ENCODE data around the gene PAK2.

Gene PAK2

GRCh38 chr3:196778755-196779154 is 39.1 kb downstream of the PAK2 start:
- Histone ChIP-seq H3K79me2 (ENCODE audit: control insufficient read depth, insufficient read depth, low read length, unreplicated experiment) (peaks cover 86% of the 10 kb centered on the region), H3K27me3 (ENCODE audit: insufficient read depth, low read length) (no peaks in the 10 kb centered on the region), H3K36me3 (ENCODE audit: insufficient read depth, low read length) (peaks cover 32% of the 10 kb centered on the region)

GRCh38 chr3:196782511-196782910 is 42.9 kb downstream of the PAK2 start:
- H3K4me1 ChIP-seq (ENCODE audit: control insufficient read depth, insufficient read depth, low read length, unreplicated experiment), result peaks cover 16% of the 10 kb centered on the region
- no peaks in the 10 kb centered on the region for H3K27me3 ChIP-seq (ENCODE audit: insufficient read depth, low read length)
- no peak overlapping the region for H3K4me3 ChIP-seq (ENCODE audit: low read depth, low read length)
- H3K79me2 ChIP-seq (ENCODE audit: control insufficient read depth, insufficient read depth, low read length, unreplicated experiment), result peaks cover 68% of the 10 kb centered on the region
- no peak overlapping the region for H2AFZ ChIP-seq (ENCODE audit: low read length, unreplicated experiment)
- peaks cover 31% of the 10 kb centered on the region for H3K36me3 ChIP-seq (ENCODE audit: insufficient read depth, low read length)
- H3K27ac ChIP-seq (ENCODE audit: low read depth, low read length), result no peak overlapping the region

More at GRCh38 chr3:196778755-196779154, 39.1 kb downstream of the PAK2 start:
- no peak overlapping the region for H3K4me3 ChIP-seq (ENCODE audit: low read depth, low read length)
- peaks cover 28% of the 10 kb centered on the region for H3K4me1 ChIP-seq (ENCODE audit: control insufficient read depth, insufficient read depth, low read length, unreplicated experiment)
- peak overlapping the region; percentile 24 for H3K27ac ChIP-seq (ENCODE audit: low read depth, low read length)
- H2AFZ ChIP-seq (ENCODE audit: low read length, unreplicated experiment), result no peak overlapping the region

- Histone ChIP-seq H3K4me1 (ENCODE audit: control insufficient read depth, insufficient read depth, low read length, unreplicated experiment) (peaks cover 13% of the 10 kb centered on the region), H2AFZ (ENCODE audit: low read length, unreplicated experiment) (no peak overlapping the region), H3K27ac (ENCODE audit: low read depth, low read length) (no peak overlapping the region), H3K36me3 (ENCODE audit: insufficient read depth, low read length) (peaks cover 25% of the 10 kb centered on the region), H3K4me3 (ENCODE audit: low read depth, low read length) (no peak overlapping the region), H3K79me2 (ENCODE audit: control insufficient read depth, insufficient read depth, low read length, unreplicated experiment) (peaks cover 46% of the 10 kb centered on the region), H3K27me3 (ENCODE audit: insufficient read depth, low read length) (no peaks in the 10 kb centered on the region)
Measured at GRCh38 chr3:196788528-196788927, 48.9 kb downstream of the PAK2 start.

GRCh38 chr3:196789885-196790359 is 50.3 kb downstream of the PAK2 start:
- Histone ChIP-seq H3K79me2 (ENCODE audit: control insufficient read depth, insufficient read depth, low read length, unreplicated experiment) (peaks cover 50% of the 10 kb centered on the region), H3K36me3 (ENCODE audit: insufficient read depth, low read length) (peaks cover 27% of the 10 kb centered on the region; the same call in 1 of the 2 replicates), H2AFZ (ENCODE audit: low read length, unreplicated experiment) (no peak overlapping the region), H3K27me3 (ENCODE audit: insufficient read depth, low read length) (no peaks in the 10 kb centered on the region), H3K4me3 (ENCODE audit: low read depth, low read length) (no peak overlapping the region), H3K4me1 (ENCODE audit: control insufficient read depth, insufficient read depth, low read length, unreplicated experiment) (peaks cover 16% of the 10 kb centered on the region), H3K27ac (ENCODE audit: low read depth, low read length) (no peak overlapping the region)

- Histone ChIP-seq H3K27ac (ENCODE audit: low read depth, low read length) (no peak overlapping the region), H3K36me3 (ENCODE audit: insufficient read depth, low read length) (peaks cover 23% of the 10 kb centered on the region; the same call in 1 of the 2 replicates), H3K79me2 (ENCODE audit: control insufficient read depth, insufficient read depth, low read length, unreplicated experiment) (peaks cover 51% of the 10 kb centered on the region), H3K4me1 (ENCODE audit: control insufficient read depth, insufficient read depth, low read length, unreplicated experiment) (peaks cover 16% of the 10 kb centered on the region), H3K4me3 (ENCODE audit: low read depth, low read length) (no peak overlapping the region), H3K27me3 (ENCODE audit: insufficient read depth, low read length) (no peaks in the 10 kb centered on the region), H2AFZ (ENCODE audit: low read length, unreplicated experiment) (no peak overlapping the region)
Measured at GRCh38 chr3:196790636-196791035, 51.0 kb downstream of the PAK2 start.

- H3K4me3 ChIP-seq (ENCODE audit: low read depth, low read length), result no peak overlapping the region
- peak overlapping the region; percentile 50 for H3K27ac ChIP-seq (ENCODE audit: low read depth, low read length)
- no peak overlapping the region for H2AFZ ChIP-seq (ENCODE audit: low read length, unreplicated experiment)
- H3K36me3 ChIP-seq (ENCODE audit: insufficient read depth, low read length), result peaks cover 29% of the 10 kb centered on the region; the same call in 1 of the 2 replicates
- peaks cover 51% of the 10 kb centered on the region for H3K79me2 ChIP-seq (ENCODE audit: control insufficient read depth, insufficient read depth, low read length, unreplicated experiment)
- H3K27me3 ChIP-seq (ENCODE audit: insufficient read depth, low read length), result no peaks in the 10 kb centered on the region
- H3K4me1 ChIP-seq (ENCODE audit: control insufficient read depth, insufficient read depth, low read length, unreplicated experiment), result peaks cover 16% of the 10 kb centered on the region
Measured at GRCh38 chr3:196792771-196793170, 53.1 kb downstream of the PAK2 start.

GRCh38 chr3:196793246-196793645 is 53.6 kb downstream of the PAK2 start:
- Histone ChIP-seq H2AFZ (ENCODE audit: low read length, unreplicated experiment) (no peak overlapping the region), H3K27ac (ENCODE audit: low read depth, low read length) (peak overlapping the region; percentile 57), H3K36me3 (ENCODE audit: insufficient read depth, low read length) (peaks cover 27% of the 10 kb centered on the region; the same call in 1 of the 2 replicates), H3K27me3 (ENCODE audit: insufficient read depth, low read length) (no peaks in the 10 kb centered on the region), H3K79me2 (ENCODE audit: control insufficient read depth, insufficient read depth, low read length, unreplicated experiment) (peaks cover 47% of the 10 kb centered on the region), H3K4me3 (ENCODE audit: low read depth, low read length) (peak overlapping the region; percentile 1; the same call in 1 of the 2 replicates), H3K4me1 (ENCODE audit: control insufficient read depth, insufficient read depth, low read length, unreplicated experiment) (peaks cover 16% of the 10 kb centered on the region)

GRCh38 chr3:196794467-196794866 is 54.8 kb downstream of the PAK2 start:
- Histone ChIP-seq H3K27ac (ENCODE audit: low read depth, low read length) (no peak overlapping the region), H3K4me1 (ENCODE audit: control insufficient read depth, insufficient read depth, low read length, unreplicated experiment) (peaks cover 16% of the 10 kb centered on the region), H3K36me3 (ENCODE audit: insufficient read depth, low read length) (peaks cover 24% of the 10 kb centered on the region; the same call in 1 of the 2 replicates), H3K4me3 (ENCODE audit: low read depth, low read length) (no peak overlapping the region), H3K27me3 (ENCODE audit: insufficient read depth, low read length) (no peaks in the 10 kb centered on the region), H3K79me2 (ENCODE audit: control insufficient read depth, insufficient read depth, low read length, unreplicated experiment) (peaks cover 47% of the 10 kb centered on the region), H2AFZ (ENCODE audit: low read length, unreplicated experiment) (no peak overlapping the region)

GRCh38 chr3:196796317-196796716 is 56.7 kb downstream of the PAK2 start:
- Histone ChIP-seq H2AFZ (ENCODE audit: low read length, unreplicated experiment) (no peak overlapping the region), H3K27me3 (ENCODE audit: insufficient read depth, low read length) (no peaks in the 10 kb centered on the region), H3K36me3 (ENCODE audit: insufficient read depth, low read length) (peaks cover 20% of the 10 kb centered on the region; the same call in 1 of the 2 replicates), H3K4me1 (ENCODE audit: control insufficient read depth, insufficient read depth, low read length, unreplicated experiment) (peaks cover 16% of the 10 kb centered on the region), H3K27ac (ENCODE audit: low read depth, low read length) (no peak overlapping the region), H3K4me3 (ENCODE audit: low read depth, low read length) (no peak overlapping the region), H3K79me2 (ENCODE audit: control insufficient read depth, insufficient read depth, low read length, unreplicated experiment) (peaks cover 39% of the 10 kb centered on the region)

- H3K4me1 ChIP-seq (ENCODE audit: control insufficient read depth, insufficient read depth, low read length, unreplicated experiment), result no peaks in the 10 kb centered on the region
- H3K79me2 ChIP-seq (ENCODE audit: control insufficient read depth, insufficient read depth, low read length, unreplicated experiment), result peaks cover 20% of the 10 kb centered on the region
- H3K36me3 ChIP-seq (ENCODE audit: insufficient read depth, low read length), result peaks cover 27% of the 10 kb centered on the region
- H3K4me3 ChIP-seq (ENCODE audit: low read depth, low read length), result no peak overlapping the region
- no peaks in the 10 kb centered on the region for H3K27me3 ChIP-seq (ENCODE audit: insufficient read depth, low read length)
- no peak overlapping the region for H2AFZ ChIP-seq (ENCODE audit: low read length, unreplicated experiment)
- H3K27ac ChIP-seq (ENCODE audit: low read depth, low read length), result no peak overlapping the region
Measured at GRCh38 chr3:196800742-196801434, 61.2 kb downstream of the PAK2 start.

- peaks cover 9% of the 10 kb centered on the region for H3K79me2 ChIP-seq (ENCODE audit: control insufficient read depth, insufficient read depth, low read length, unreplicated experiment)
- H3K4me3 ChIP-seq (ENCODE audit: low read depth, low read length), result no peak overlapping the region
- no peaks in the 10 kb centered on the region for H3K27me3 ChIP-seq (ENCODE audit: insufficient read depth, low read length)
- no peak overlapping the region for H3K27ac ChIP-seq (ENCODE audit: low read depth, low read length)
- no peak overlapping the region for H2AFZ ChIP-seq (ENCODE audit: low read length, unreplicated experiment)
- H3K36me3 ChIP-seq (ENCODE audit: insufficient read depth, low read length), result peaks cover 19% of the 10 kb centered on the region
- peaks cover 5% of the 10 kb centered on the region for H3K4me1 ChIP-seq (ENCODE audit: control insufficient read depth, insufficient read depth, low read length, unreplicated experiment)
Measured at GRCh38 chr3:196803891-196804468, 64.3 kb downstream of the PAK2 start.
